ENCODE results near the gene P2RY8.

The P2RY8 gene

GRCh38 chrX:1416327-1416784 is 120.6 kb downstream of the P2RY8 start:
- Histone ChIP-seq H3K4me1 (ENCODE audit: control insufficient read depth, insufficient read depth, low read length) (no peaks in the 10 kb centered on the region), H3K4me3 (ENCODE audit: low read depth, low read length) (no peak overlapping the region), H3K36me3 (ENCODE audit: control insufficient read depth in 2 of 2, insufficient read depth in 1 of 2, low read length in 2 of 2) (peaks cover 21 to 61% of the 10 kb centered on the region in 2 experiments; a peak in 2 of 3 replicates), H3K9me3 (ENCODE audit: control insufficient read depth, insufficient read depth, low read depth, low read length) (no peaks in the 10 kb centered on the region), H3K27ac (ENCODE audit: extremely low read depth, low read depth, low read length) (no peak overlapping the region)
- TF ChIP-seq ZNF521 (tag by site-specific recombination; IDR thresholded peaks at IDR 0.05) (no peak), ZNF350 (tag by site-specific recombination; IDR thresholded peaks at IDR 0.05) (no peak), ZNF202 (tag by site-specific recombination; IDR thresholded peaks at IDR 0.05; ENCODE audit: borderline replicate concordance) (no peak), ZNF184 (tag by site-specific recombination; IDR thresholded peaks at IDR 0.05) (no peak)
- CTCF ChIA-PET, result no interaction called here
- POLR2A ChIA-PET, result no interaction called here

All from HEK293 (cell line).